BLaER1 (cell line): ENCODE data around the gene MATCAP1.

Experiments used
- H3K27ac ChIP-seq: shearing (Covaris generic); formaldehyde crosslinking; 2 replicates; pipeline ENCODE4 v1.8.1; 2022
- H3K27me3 ChIP-seq: shearing (Covaris generic); formaldehyde crosslinking; 2 replicates; pipeline ENCODE4 v1.8.1; 2022
- H3K36me3 ChIP-seq: shearing (Covaris generic); formaldehyde crosslinking; 2 replicates; pipeline ENCODE4 v1.8.1; 2022
- H3K4me1 ChIP-seq: shearing (Covaris generic); formaldehyde crosslinking; 2 replicates; pipeline ENCODE4 v1.8.1; 2022
- H3K4me2 ChIP-seq: shearing (Covaris generic); formaldehyde crosslinking; 2 replicates; pipeline ENCODE4 v1.8.1; 2022
- H3K4me3 ChIP-seq: shearing (Covaris generic); formaldehyde crosslinking; 2 replicates; pipeline ENCODE4 v1.8.1; 2022
- H3K9ac ChIP-seq: shearing (Covaris generic); formaldehyde crosslinking; 2 replicates; pipeline ENCODE4 v1.8.1; 2022
- H3K9me3 ChIP-seq: shearing (Covaris generic); formaldehyde crosslinking; 2 replicates; pipeline ENCODE4 v1.8.1; 2022
- H4K20me1 ChIP-seq: shearing (Covaris generic); formaldehyde crosslinking; 2 replicates; pipeline ENCODE4 v1.8.1; 2022
- Cebpa-rat ChIP-seq: shearing (Covaris generic); IDR thresholded peaks from 2 replicates; pipeline ENCODE4 v1.8.1; 2022

Gene MATCAP1

DNA sequence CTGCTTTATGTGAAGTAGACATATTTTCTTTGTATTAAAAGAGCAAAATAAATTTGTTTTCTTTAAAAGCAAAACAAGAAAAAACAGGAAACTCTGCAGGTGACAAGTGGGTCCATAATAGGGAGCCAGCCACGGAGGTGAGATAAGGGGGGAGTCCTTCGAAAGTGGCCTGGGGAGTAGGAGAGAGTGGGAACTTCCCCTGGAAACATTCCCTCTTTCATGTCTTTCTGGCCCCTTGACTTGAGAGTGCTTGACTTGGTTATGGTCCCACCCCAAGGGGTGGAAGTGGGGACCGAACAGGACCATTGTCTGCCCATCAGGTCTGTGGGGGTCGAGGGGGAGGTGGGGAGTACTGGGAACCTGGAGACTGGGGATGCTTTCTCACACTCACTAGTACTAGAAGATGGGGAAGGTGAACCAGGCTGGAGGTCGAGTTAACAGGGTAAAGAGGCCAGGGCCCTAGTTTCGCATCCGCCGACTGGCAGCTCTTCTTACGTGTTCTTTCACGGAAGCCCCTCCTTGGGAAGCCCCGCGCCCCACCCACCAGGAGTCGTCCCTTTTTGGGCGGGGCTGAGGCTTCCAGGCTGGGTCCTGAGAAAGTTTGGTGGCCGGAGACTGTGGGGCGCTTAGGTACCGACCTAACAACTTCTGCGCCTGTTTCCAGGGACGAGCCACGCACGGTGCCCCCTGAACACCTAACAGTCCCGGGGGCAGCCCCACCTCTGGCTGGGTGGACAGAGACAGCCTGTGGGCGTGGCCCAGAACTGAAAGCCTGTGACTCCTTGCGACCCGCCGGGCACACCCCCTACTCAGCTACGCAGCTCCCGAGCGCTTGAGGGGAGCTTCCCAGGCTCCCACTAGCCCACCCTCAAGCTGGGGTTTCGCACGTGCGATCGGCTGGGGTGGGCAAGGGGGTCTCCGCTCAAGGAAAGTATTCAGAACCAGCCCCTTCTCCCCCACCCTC is 24.8 kb downstream of the MATCAP1 start:
- Histone ChIP-seq H4K20me1 (peaks cover 84% of the 10 kb centered on the region), H3K4me1 (peaks cover 70% of the 10 kb centered on the region), H3K4me2 (peak overlapping the region; percentile 99), H3K27me3 (peaks cover 38% of the 10 kb centered on the region), H3K4me3 (peak overlapping the region; percentile 93), H3K27ac (peak overlapping the region; percentile 28; the same call in 1 of the 2 replicates), H3K9ac (peak overlapping the region; percentile 81), H3K36me3 (peaks cover 7% of the 10 kb centered on the region; the same call in 1 of the 2 replicates), H3K9me3 (no peaks in the 10 kb centered on the region)
- no peak for TF ChIP-seq Cebpa-rat

GRCh38 chr16:67157892-67158635 is 25.7 kb downstream of the MATCAP1 start:
- 0 out of 2 replicates have a peak overlapping the region, but pooled peaks have one; percentile 81 for H3K9ac ChIP-seq
- H3K27me3 ChIP-seq, result peaks cover 30% of the 10 kb centered on the region
- peaks cover 62% of the 10 kb centered on the region for H3K4me1 ChIP-seq
- no peak overlapping the region for H3K27ac ChIP-seq
- TF ChIP-seq Cebpa-rat, result no peak
- H4K20me1 ChIP-seq, result peaks cover 82% of the 10 kb centered on the region
- peak overlapping the region; percentile 99 for H3K4me2 ChIP-seq
- no peaks in the 10 kb centered on the region for H3K9me3 ChIP-seq
- H3K4me3 ChIP-seq, result 0 out of 2 replicates have a peak overlapping the region, but pooled peaks have one; percentile 93
- peaks cover 7% of the 10 kb centered on the region; the same call in 1 of the 2 replicates for H3K36me3 ChIP-seq

DNA sequence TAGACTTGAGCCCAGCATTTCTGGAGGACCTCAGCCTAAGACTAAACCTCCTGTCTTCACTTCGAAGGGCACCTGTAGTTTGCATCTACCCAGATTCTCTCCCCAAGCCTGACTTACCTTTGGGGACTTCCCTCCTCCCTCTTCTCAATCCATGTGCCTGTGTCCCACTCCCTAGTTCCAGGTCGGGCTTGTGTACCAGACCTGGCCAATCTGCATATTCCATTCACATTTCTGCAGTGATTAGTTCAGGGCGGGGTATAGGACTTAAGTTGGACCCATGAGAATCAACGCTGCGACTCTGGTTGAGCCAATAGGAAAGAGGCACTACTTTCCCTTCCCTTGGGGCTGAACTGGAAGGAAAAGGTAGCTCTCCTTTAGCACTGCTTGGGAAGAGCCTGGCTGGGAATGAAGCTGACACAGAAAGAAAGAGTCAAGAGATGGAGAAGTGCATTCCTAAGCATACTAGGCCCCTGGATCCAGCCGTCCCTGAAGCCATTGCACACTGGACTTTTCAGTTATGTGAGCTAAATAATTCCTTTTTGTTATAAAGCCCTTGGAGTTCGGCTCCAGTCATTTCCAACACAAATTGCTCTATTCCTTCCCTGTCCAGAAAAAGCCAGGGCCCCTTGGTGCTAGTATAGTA is 26.5 kb downstream of the MATCAP1 start:
- Histone ChIP-seq H3K9ac (no peak overlapping the region), H3K9me3 (no peaks in the 10 kb centered on the region), H3K27me3 (peaks cover 27% of the 10 kb centered on the region), H3K36me3 (peaks cover 7% of the 10 kb centered on the region; the same call in 1 of the 2 replicates), H3K4me3 (no peak overlapping the region), H4K20me1 (peaks cover 82% of the 10 kb centered on the region), H3K4me1 (peaks cover 53% of the 10 kb centered on the region), H3K4me2 (no peak overlapping the region), H3K27ac (no peak overlapping the region)
- TF ChIP-seq Cebpa-rat, result no peak

- no peak for TF ChIP-seq Cebpa-rat
- H3K9me3 ChIP-seq, result no peaks in the 10 kb centered on the region
- H3K4me1 ChIP-seq, result peaks cover 47% of the 10 kb centered on the region
- peaks cover 7% of the 10 kb centered on the region; the same call in 1 of the 2 replicates for H3K36me3 ChIP-seq
- H3K4me2 ChIP-seq, result peak overlapping the region; percentile 76
- no peak overlapping the region for H3K27ac ChIP-seq
- peaks cover 82% of the 10 kb centered on the region for H4K20me1 ChIP-seq
- H3K27me3 ChIP-seq, result peaks cover 27% of the 10 kb centered on the region
- H3K4me3 ChIP-seq, result no peak overlapping the region
- no peak overlapping the region for H3K9ac ChIP-seq
Observed at GRCh38 chr16:67156143-67156844, 27.5 kb downstream of the MATCAP1 start.

DNA sequence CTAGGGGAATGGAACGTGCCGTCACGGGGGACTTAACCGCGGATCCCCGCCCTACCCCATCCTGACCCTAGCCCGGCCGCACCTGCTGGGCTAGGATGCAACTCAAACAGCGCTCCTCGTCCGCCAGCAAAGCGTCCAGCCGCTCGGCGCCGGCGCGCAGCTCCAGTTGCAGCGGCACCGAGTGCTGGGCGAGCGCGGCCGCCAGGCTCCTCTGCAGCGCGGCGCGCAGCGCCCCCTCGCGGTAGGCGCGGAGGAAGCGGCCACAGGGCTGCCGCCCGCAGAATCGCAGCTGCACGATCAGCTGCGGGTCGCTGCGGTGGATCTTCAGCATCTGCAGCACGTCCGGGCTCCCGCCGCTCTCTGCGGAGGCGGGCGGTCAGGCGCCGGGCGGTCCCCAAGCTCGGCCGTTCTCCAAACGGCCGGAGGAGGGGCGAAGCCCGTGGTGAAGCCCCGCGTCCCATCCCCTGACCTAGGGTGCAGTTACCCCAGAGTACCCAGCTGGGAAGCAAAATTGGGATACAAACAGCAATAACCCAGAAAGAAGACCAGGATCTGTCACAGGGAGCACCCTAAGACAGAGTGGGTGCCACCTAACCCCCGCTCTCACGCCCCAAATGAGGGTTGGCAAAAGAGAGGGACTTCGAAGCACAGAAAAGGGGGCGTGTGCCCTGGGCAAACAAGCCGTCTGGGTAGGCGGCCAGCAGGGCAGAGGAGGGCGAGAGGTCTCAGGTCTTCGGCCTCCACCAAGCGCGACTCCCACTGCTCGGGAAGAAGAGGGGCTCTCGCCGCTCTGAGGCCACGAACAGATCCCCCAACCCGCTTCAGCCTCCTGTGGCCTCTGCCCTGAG is 28.2 kb downstream of the MATCAP1 start:
- H3K4me2 ChIP-seq, result peak overlapping the region; percentile 76
- H3K4me3 ChIP-seq, result no peak overlapping the region
- H3K4me1 ChIP-seq, result peaks cover 52% of the 10 kb centered on the region

GRCh38 chr16:67154578-67155294 is 29.0 kb downstream of the MATCAP1 start:
- Histone ChIP-seq H3K9me3 (peaks cover 2% of the 10 kb centered on the region; the same call in 1 of the 2 replicates), H3K4me1 (peaks cover 57% of the 10 kb centered on the region), H3K4me2 (peak overlapping the region; percentile 76), H4K20me1 (peaks cover 96% of the 10 kb centered on the region), H3K4me3 (no peak overlapping the region), H3K27me3 (peaks cover 38% of the 10 kb centered on the region), H3K9ac (no peak overlapping the region), H3K36me3 (peaks cover 14% of the 10 kb centered on the region), H3K27ac (no peak overlapping the region)
- TF ChIP-seq Cebpa-rat, result no peak

More for the DNA sequence above, 28.2 kb downstream of the MATCAP1 start:
- Histone ChIP-seq H3K27me3 (peaks cover 30% of the 10 kb centered on the region), H4K20me1 (peaks cover 88% of the 10 kb centered on the region), H3K27ac (no peak overlapping the region), H3K36me3 (peaks cover 7% of the 10 kb centered on the region; the same call in 1 of the 2 replicates), H3K9ac (no peak overlapping the region), H3K9me3 (no peaks in the 10 kb centered on the region)
- TF ChIP-seq Cebpa-rat, result no peak

DNA sequence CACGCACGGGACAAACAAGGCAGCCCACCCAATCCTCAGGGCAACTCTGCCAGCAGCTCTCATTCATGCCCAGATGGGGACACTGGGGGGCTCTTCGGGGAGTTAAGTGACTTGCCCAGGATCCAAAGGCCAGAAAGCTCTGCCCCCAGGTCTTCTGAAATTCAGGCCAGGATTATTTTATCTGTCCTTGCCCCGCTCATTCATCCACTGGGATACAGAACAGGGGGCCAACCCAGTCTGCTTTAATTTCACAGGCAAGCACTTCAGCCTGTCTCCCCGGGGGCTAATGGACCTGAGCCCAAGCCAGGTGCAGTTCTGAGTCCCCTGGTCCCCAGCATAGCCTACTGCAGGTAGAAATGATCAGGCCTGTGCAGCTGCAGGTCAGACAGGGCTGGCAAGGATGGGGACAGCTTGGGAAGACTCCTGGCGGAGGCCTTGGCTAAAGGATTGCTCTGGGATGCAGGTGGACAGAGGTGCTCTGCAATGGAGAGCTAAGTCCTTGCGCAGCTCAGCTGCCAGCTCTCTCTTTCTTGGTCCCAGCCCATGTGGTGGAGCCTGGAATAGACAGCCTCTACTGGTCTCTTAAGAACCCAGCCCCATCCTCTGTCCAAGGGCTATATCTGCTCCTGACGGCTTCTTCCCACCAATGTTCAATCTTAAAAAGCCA is 32.2 kb downstream of the MATCAP1 start:
- no peak for TF ChIP-seq Cebpa-rat
- H3K9ac ChIP-seq, result no peak overlapping the region
- peaks cover 30% of the 10 kb centered on the region for H3K4me1 ChIP-seq
- peaks cover 45% of the 10 kb centered on the region for H3K36me3 ChIP-seq
- no peak overlapping the region for H3K27ac ChIP-seq
- H3K9me3 ChIP-seq, result peaks cover 6% of the 10 kb centered on the region; the same call in 1 of the 2 replicates
- H3K27me3 ChIP-seq, result peaks cover 49% of the 10 kb centered on the region
- peak overlapping the region; percentile 90; the same call in 1 of the 2 replicates for H3K4me2 ChIP-seq
- H3K4me3 ChIP-seq, result no peak overlapping the region
- H4K20me1 ChIP-seq, result peaks cover 98% of the 10 kb centered on the region
